Panc1 (cell line): ENCODE data around the gene SHOC2. TPM values are rescaled to one million over a fixed set of nuclear protein-coding genes. Genes with fewer than 3 reads are reported as not detected.
A peak's percentile ranks its signal among the peaks of the same experiment; 100 is the strongest.

ENCODE experiments used
- ATAC-seq: fragments of 200-7000 bp; cut with Tn5 transposase; 2 replicates; pipeline ENCODE4 v1.9.1; 2020; ENCODE audit warnings: mild to moderate bottlenecking, moderate library complexity
- BruUV-seq: library from RNA; stranded (reverse); fragments of 400-500 nt; replicated peaks from 2 replicates; lab custom pipeline; 2021; lab: Mats Ljungman, UMichigan
- CTCF ChIA-PET: fragments of 300-600 bp; sonication (Branson Sonifier 250); formaldehyde crosslinking; loops from one replicate; lab custom pipeline; 2022; ENCODE audit warnings: antibody characterized with exemption; lab: Charles Lee
- POLR2A ChIA-PET: fragments of 300-600 bp; sonication (Branson Sonifier 250); formaldehyde crosslinking; loops from one replicate; lab custom pipeline; 2022; ENCODE audit warnings: antibody characterized with exemption; lab: Charles Lee
- DNase-seq: peaks from one replicate; pipeline ENCODE4 v3.0.0-alpha.2; 2010; ENCODE audit warnings: low read depth, low spot score
- H3K27ac ChIP-seq: 2 replicates; pipeline ENCODE4 v1.5.1; 2011; ENCODE audit warnings: mild to moderate bottlenecking, low read length, inconsistent platforms
- H3K27me3 ChIP-seq: fragments of 200-500 bp; sonication (Bioruptor generic); 2 replicates; pipeline ENCODE4 v1.6.0; 2014; ENCODE audit warnings: low read length, inconsistent platforms; ENCODE audit not compliant: control insufficient read depth, insufficient read depth
- H3K36me3 ChIP-seq: fragments of 200-500 bp; sonication (Bioruptor generic); 2 replicates; pipeline ENCODE4 v1.5.1; 2014; ENCODE audit warnings: inconsistent platforms, mild to moderate bottlenecking, low read length, moderate library complexity; ENCODE audit not compliant: control insufficient read depth, insufficient read depth
- H3K4me1 ChIP-seq: 2 replicates; pipeline ENCODE4 v1.5.1; 2011; ENCODE audit warnings: inconsistent platforms, mild to moderate bottlenecking, low read length, moderate library complexity; ENCODE audit not compliant: control insufficient read depth, insufficient read depth
- H3K4me3 ChIP-seq, 2 experiments: 2 replicates each; pipeline ENCODE4 v1.5.1; 2011 to 2012; ENCODE audit warnings: low read depth in 2 of 2, low read length in 2 of 2, mild to moderate bottlenecking in 2 of 2, inconsistent platforms in 1 of 2, moderate library complexity in 1 of 2
- H3K9me3 ChIP-seq: fragments of 200-500 bp; sonication (Bioruptor generic); 2 replicates; pipeline ENCODE4 v1.5.1; 2014; ENCODE audit warnings: low read depth, mild to moderate bottlenecking, inconsistent platforms, low read length, moderate library complexity; ENCODE audit not compliant: control insufficient read depth, insufficient read depth
- POLR2AphosphoS5 ChIP-seq: IDR thresholded peaks from 2 replicates; pipeline ENCODE4 v1.6.1; 2012; ENCODE audit warnings: mild to moderate bottlenecking, low read depth, low read length, moderate library complexity
- SIN3A ChIP-seq: IDR thresholded peaks from 2 replicates; pipeline ENCODE4 v1.6.1; 2012; ENCODE audit warnings: low read depth, mild to moderate bottlenecking, low read length, moderate library complexity, borderline replicate concordance; ENCODE audit not compliant: insufficient read depth
- TCF7L2 ChIP-seq: IDR thresholded peaks from 2 replicates; pipeline ENCODE4 v1.6.1; 2011; ENCODE audit warnings: mild to moderate bottlenecking, low read depth, low read length, inconsistent platforms
- in situ Hi-C: cut with HindIII; loops from 2 replicates; pipeline ENCODE4 v1.10.0; 2016; ENCODE audit warnings: low sequenced_read_pairs, low pct_unique_long_range_greater_than_20kb
- intact Hi-C: fragments of 100-400 bp; cut with micrococcal nuclease; formaldehyde crosslinking; loops from one replicate; pipeline ENCODE4 v1.10.0; 2022; ENCODE audit not compliant: unreplicated experiment
- total RNA-seq: library from RNA; stranded (reverse); gene quantifications from one replicate; pipeline ENCODE4 v1.2.1, GENCODE V29; 2021; ENCODE audit not compliant: unreplicated experiment
- TF ChIP-seq, protein P1 (sequence below), 2 experiments: IDR thresholded peaks; 2 replicates each; pipeline ENCODE4 v1.6.1; 2011 to 2012; ENCODE audit warnings: low read depth in 2 of 2, control low read depth in 1 of 2, low read length in 1 of 2, mild to moderate bottlenecking in 1 of 2, moderate library complexity in 1 of 2; ENCODE audit not compliant: insufficient read depth in 1 of 2
- TF ChIP-seq, protein P2 (sequence below): fragments of 450-650 bp; IDR thresholded peaks from 2 replicates; pipeline ENCODE4 v1.5.1; 2017; ENCODE audit warnings: mild to moderate bottlenecking

SHOC2 gene
- total RNA-seq, 1 experiment from 2014 or later: 56.6 TPM

GRCh38 chr10:110923856-110924493, 4.6 kb downstream of the SHOC2 start:
- Histone ChIP-seq H3K4me1 (peaks cover 26% of the 10 kb centered on the region; the same call in 1 of the 2 replicates), H3K27ac (peak overlapping the region; percentile 46; the same call in 1 of the 2 replicates), H3K4me3 (no peak overlapping the region), H3K27me3 (no peaks in the 10 kb centered on the region), H3K36me3 (no peaks in the 10 kb centered on the region; the same call in 1 of the 2 replicates), H3K9me3 (no peaks in the 10 kb centered on the region)
- ChIA-PET CTCF (no interaction called here), POLR2A (no interaction called here)
- intact Hi-C loops: no loop called here
- in situ Hi-C loops: no loop called here
- no peak for TF ChIP-seq POLR2AphosphoS5
- no peak for TF ChIP-seq TCF7L2
- TF ChIP-seq, protein P1, sequence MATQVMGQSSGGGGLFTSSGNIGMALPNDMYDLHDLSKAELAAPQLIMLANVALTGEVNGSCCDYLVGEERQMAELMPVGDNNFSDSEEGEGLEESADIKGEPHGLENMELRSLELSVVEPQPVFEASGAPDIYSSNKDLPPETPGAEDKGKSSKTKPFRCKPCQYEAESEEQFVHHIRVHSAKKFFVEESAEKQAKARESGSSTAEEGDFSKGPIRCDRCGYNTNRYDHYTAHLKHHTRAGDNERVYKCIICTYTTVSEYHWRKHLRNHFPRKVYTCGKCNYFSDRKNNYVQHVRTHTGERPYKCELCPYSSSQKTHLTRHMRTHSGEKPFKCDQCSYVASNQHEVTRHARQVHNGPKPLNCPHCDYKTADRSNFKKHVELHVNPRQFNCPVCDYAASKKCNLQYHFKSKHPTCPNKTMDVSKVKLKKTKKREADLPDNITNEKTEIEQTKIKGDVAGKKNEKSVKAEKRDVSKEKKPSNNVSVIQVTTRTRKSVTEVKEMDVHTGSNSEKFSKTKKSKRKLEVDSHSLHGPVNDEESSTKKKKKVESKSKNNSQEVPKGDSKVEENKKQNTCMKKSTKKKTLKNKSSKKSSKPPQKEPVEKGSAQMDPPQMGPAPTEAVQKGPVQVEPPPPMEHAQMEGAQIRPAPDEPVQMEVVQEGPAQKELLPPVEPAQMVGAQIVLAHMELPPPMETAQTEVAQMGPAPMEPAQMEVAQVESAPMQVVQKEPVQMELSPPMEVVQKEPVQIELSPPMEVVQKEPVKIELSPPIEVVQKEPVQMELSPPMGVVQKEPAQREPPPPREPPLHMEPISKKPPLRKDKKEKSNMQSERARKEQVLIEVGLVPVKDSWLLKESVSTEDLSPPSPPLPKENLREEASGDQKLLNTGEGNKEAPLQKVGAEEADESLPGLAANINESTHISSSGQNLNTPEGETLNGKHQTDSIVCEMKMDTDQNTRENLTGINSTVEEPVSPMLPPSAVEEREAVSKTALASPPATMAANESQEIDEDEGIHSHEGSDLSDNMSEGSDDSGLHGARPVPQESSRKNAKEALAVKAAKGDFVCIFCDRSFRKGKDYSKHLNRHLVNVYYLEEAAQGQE (IDR thresholded peaks at IDR 0.05; ENCODE audit: insufficient read depth in 1 of 2, low read depth in 2 of 2, low read length in 1 of 2): no peak
- TF ChIP-seq, protein P2, sequence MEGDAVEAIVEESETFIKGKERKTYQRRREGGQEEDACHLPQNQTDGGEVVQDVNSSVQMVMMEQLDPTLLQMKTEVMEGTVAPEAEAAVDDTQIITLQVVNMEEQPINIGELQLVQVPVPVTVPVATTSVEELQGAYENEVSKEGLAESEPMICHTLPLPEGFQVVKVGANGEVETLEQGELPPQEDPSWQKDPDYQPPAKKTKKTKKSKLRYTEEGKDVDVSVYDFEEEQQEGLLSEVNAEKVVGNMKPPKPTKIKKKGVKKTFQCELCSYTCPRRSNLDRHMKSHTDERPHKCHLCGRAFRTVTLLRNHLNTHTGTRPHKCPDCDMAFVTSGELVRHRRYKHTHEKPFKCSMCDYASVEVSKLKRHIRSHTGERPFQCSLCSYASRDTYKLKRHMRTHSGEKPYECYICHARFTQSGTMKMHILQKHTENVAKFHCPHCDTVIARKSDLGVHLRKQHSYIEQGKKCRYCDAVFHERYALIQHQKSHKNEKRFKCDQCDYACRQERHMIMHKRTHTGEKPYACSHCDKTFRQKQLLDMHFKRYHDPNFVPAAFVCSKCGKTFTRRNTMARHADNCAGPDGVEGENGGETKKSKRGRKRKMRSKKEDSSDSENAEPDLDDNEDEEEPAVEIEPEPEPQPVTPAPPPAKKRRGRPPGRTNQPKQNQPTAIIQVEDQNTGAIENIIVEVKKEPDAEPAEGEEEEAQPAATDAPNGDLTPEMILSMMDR: no peak
- no peak for TF ChIP-seq SIN3A
- DNase-seq: no peak
- BruUV-seq: no TSS peak
- no peak for ATAC-seq

DNA sequence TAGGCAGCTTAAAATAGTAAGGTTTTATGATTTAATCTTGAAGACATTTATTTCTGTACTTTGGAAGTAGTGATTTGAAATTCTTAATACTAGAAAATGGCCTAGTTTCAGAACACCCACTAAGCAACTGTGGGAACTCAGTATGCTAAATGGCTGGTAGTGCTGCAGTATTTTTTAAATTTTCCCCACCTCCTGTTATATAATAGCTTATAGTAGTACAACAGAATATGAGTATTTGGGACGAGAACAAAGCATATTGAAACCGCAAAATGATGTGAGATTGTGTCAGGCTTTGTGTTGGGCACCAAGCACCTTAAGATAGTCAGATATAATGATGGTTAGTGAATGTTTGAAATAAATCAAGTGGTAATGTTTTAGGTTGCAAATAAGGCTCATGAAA, 8.1 kb downstream of the SHOC2 start:
- DNase-seq (no peak), ATAC-seq (no peak)
- intact Hi-C loops (no loop called here), in situ Hi-C loops (no loop called here)
- no peak for TF ChIP-seq TCF7L2
- TF ChIP-seq, protein P1 (IDR thresholded peaks at IDR 0.05; ENCODE audit: insufficient read depth in 1 of 2, low read depth in 2 of 2, low read length in 1 of 2): no peak
- H3K27me3 ChIP-seq: no peaks in the 10 kb centered on the region
- no peak overlapping the region for H3K4me3 ChIP-seq
- ChIA-PET CTCF (interaction anchor here (0.6 kb wide), 1 partner anchor 214 kb away, joined by 3 read pairs; no protein-coding TSS in a partner anchor), POLR2A (no interaction called here)
- no peaks in the 10 kb centered on the region for H3K9me3 ChIP-seq
- no peak overlapping the region for H3K27ac ChIP-seq
- peaks cover 23% of the 10 kb centered on the region; the same call in 1 of the 2 replicates for H3K4me1 ChIP-seq
- no TSS peak for BruUV-seq
- no peaks in the 10 kb centered on the region for H3K36me3 ChIP-seq
